Measurements from ENCODE around the gene MRPL41. TPM values are rescaled to one million over a fixed set of nuclear protein-coding genes. Genes with fewer than 3 reads are reported as not detected.

MRPL41 gene
- 57.4 TPM for polyA plus RNA-seq (2013, experiment 1 of 2)
- 58.2 TPM for polyA plus RNA-seq (2013, experiment 2 of 2)

DNA sequence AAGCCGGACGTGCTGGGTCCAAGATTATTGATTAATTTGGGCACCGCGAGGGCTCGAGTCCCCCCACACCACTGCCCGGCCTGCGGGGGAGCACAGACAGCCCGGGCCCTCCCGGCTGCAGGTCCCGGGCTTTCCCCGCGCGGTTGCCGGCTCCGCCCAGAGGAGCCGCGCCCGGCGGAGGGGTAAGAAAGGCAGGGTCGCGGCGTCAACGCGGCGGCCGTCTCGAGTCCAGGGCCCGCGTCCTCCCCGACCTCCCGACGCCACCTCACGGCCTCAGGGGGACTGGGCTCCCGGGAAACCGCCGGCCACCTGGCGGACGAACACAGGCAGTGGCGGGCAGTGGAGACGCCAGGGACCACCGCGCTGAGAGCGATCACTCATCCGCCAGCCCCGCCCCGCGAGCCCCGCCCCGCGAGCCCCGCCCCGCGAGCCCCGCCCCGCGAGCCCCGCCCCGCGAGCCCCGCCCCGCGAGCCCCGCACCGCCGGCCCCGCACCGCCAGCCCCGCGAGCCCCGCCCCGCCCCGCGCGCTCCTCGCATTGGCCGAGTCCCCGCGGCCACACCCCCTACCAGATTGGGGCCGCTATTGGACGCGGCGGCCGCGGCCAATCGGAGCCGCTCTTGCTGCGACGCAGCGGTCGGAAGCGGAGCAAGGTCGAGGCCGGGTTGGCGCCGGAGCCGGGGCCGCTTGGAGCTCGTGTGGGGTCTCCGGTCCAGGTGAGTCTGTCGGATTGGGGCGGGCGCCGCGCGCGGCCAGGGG lies at the start of gene MRPL41:
MRPL41 (plus strand) TSS at position 616 of the 758 bp plus-strand sequence. CDS start 203 bp downstream, outside the sequence.
- peak within 1 kb of the TSS; percentile 90 for H4K8ac ChIP-seq (ENCODE audit: low read length)
- peak within 1 kb of the TSS in 1 of 2 experiments; percentile 67 for H2BK12ac ChIP-seq (ENCODE audit: low read length in 2 of 2)
- H2BK120ac ChIP-seq (ENCODE audit: low read depth, low read length) = peak within 1 kb of the TSS; percentile 96
- H3K23ac ChIP-seq (ENCODE audit: low read length in 2 of 2) = peak within 1 kb of the TSS in 1 of 2 experiments; percentile 65
- no peak within 1 kb of the TSS for H2AK5ac ChIP-seq (ENCODE audit: low read length, severe bottlenecking)
- peak within 1 kb of the TSS; percentile 46 for H2AFZ ChIP-seq (ENCODE audit: low read depth, low read length)
- peak within 1 kb of the TSS; percentile 87 to 96 for H3K4me3 ChIP-seq (ENCODE audit: insufficient read depth in 1 of 2, low read depth in 1 of 2, low read length in 2 of 2)
- 0% methylated on average over 48 of the region's 106 CpGs for WGBS
- peak within 1 kb of the TSS; percentile 84 for H3K18ac ChIP-seq (ENCODE audit: low read depth in 1 of 2, low read length in 2 of 2)
- peak within 1 kb of the TSS; percentile 93 for H3K9ac ChIP-seq (ENCODE audit: low read length)
- H3K36me3 ChIP-seq (ENCODE audit: control insufficient read depth in 1 of 2, insufficient read depth in 2 of 2, low read depth in 1 of 2, low read length in 2 of 2) = peaks cover 24 to 43% of the 10 kb centered on the region in 2 experiments
- peak within 1 kb of the TSS; percentile 95 for H3K4me2 ChIP-seq (ENCODE audit: low read length, poor library complexity, severe bottlenecking)
- peaks cover 15% of the 10 kb centered on the region for H3K79me1 ChIP-seq (replicated peaks; ENCODE audit: low read length, poor library complexity, severe bottlenecking)
- H3K27me3 ChIP-seq (ENCODE audit: control insufficient read depth in 1 of 2, insufficient read depth in 1 of 2, low read length in 2 of 2) = no peaks in the 10 kb centered on the region
- no peak within 1 kb of the TSS for H2BK5ac ChIP-seq (ENCODE audit: low read depth, low read length, poor library complexity, severe bottlenecking)
- peaks cover 15% of the 10 kb centered on the region for H3K4me1 ChIP-seq (ENCODE audit: control insufficient read depth, insufficient read depth, low read depth, low read length)
- peak within 1 kb of the TSS; percentile 67 to 90 for H3K4ac ChIP-seq (ENCODE audit: low read depth in 1 of 2, low read length in 2 of 2)
- peak within 1 kb of the TSS; percentile 37 for H3K27ac ChIP-seq (ENCODE audit: low read length, poor library complexity, severe bottlenecking)
- H2BK15ac ChIP-seq (ENCODE audit: low read depth, poor library complexity, severe bottlenecking) = peak within 1 kb of the TSS; percentile 76
- peak; percentile 89 for DNase-seq
- H3K14ac ChIP-seq (ENCODE audit: low read length in 2 of 2) = peak within 1 kb of the TSS in 1 of 2 experiments; percentile 89
- peak within 1 kb of the TSS; percentile 92 for H4K91ac ChIP-seq (ENCODE audit: low read length)
- H3K9me3 ChIP-seq (ENCODE audit: control insufficient read depth, low read length) = no peaks in the 10 kb centered on the region

GRCh38 chr9:137502008-137502911 lies 49.4 kb upstream of the MRPL41 start:
- no peak for DNase-seq
- Histone ChIP-seq H3K9me3 (ENCODE audit: control insufficient read depth, low read length) (no peaks in the 10 kb centered on the region), H2BK15ac (ENCODE audit: low read depth, poor library complexity, severe bottlenecking) (no peak overlapping the region), H3K36me3 (ENCODE audit: control insufficient read depth in 1 of 2, insufficient read depth in 2 of 2, low read depth in 1 of 2, low read length in 2 of 2) (peaks cover 0 to 8% of the 10 kb centered on the region in 2 experiments), H3K27ac (ENCODE audit: low read length, poor library complexity, severe bottlenecking) (no peak overlapping the region), H2AK5ac (ENCODE audit: low read length, severe bottlenecking) (no peak overlapping the region), H2BK12ac (ENCODE audit: low read length in 2 of 2) (no peak overlapping the region), H3K79me1 (replicated peaks; ENCODE audit: low read length, poor library complexity, severe bottlenecking) (no peaks in the 10 kb centered on the region), H4K91ac (ENCODE audit: low read length) (no peak overlapping the region), H3K23ac (ENCODE audit: low read length in 2 of 2) (no peak overlapping the region), H3K9ac (ENCODE audit: low read length) (no peak overlapping the region), H2AFZ (ENCODE audit: low read depth, low read length) (no peak overlapping the region), H3K4me1 (ENCODE audit: control insufficient read depth, insufficient read depth, low read depth, low read length) (peaks cover 4% of the 10 kb centered on the region), H3K14ac (ENCODE audit: low read length in 2 of 2) (no peak overlapping the region), H4K8ac (ENCODE audit: low read length) (no peak overlapping the region), H3K18ac (ENCODE audit: low read depth in 1 of 2, low read length in 2 of 2) (no peak overlapping the region), H3K4me2 (ENCODE audit: low read length, poor library complexity, severe bottlenecking) (no peak overlapping the region), H3K27me3 (ENCODE audit: control insufficient read depth in 1 of 2, insufficient read depth in 1 of 2, low read length in 2 of 2) (no peaks in the 10 kb centered on the region), H3K4ac (ENCODE audit: low read depth in 1 of 2, low read length in 2 of 2) (no peak overlapping the region), H2BK5ac (ENCODE audit: low read depth, low read length, poor library complexity, severe bottlenecking) (no peak overlapping the region), H2BK120ac (ENCODE audit: low read depth, low read length) (no peak overlapping the region), H3K4me3 (ENCODE audit: insufficient read depth in 1 of 2, low read depth in 1 of 2, low read length in 2 of 2) (no peak overlapping the region)
- 89% methylated on average over 18 of the region's 36 CpGs for WGBS

- Histone ChIP-seq H3K9me3 (ENCODE audit: control insufficient read depth, low read length) (peaks cover 1% of the 10 kb centered on the region), H2BK12ac (ENCODE audit: low read length in 2 of 2) (no peak overlapping the region), H2AFZ (ENCODE audit: low read depth, low read length) (no peak overlapping the region), H3K4ac (ENCODE audit: low read depth in 1 of 2, low read length in 2 of 2) (no peak overlapping the region), H3K4me3 (ENCODE audit: insufficient read depth in 1 of 2, low read depth in 1 of 2, low read length in 2 of 2) (no peak overlapping the region), H3K4me1 (ENCODE audit: control insufficient read depth, insufficient read depth, low read depth, low read length) (peaks cover 4% of the 10 kb centered on the region), H3K14ac (ENCODE audit: low read length in 2 of 2) (no peak overlapping the region), H3K27me3 (ENCODE audit: control insufficient read depth in 1 of 2, insufficient read depth in 1 of 2, low read length in 2 of 2) (no peaks in the 10 kb centered on the region), H3K36me3 (ENCODE audit: control insufficient read depth in 1 of 2, insufficient read depth in 2 of 2, low read depth in 1 of 2, low read length in 2 of 2) (peaks cover 4 to 6% of the 10 kb centered on the region in 2 experiments), H4K91ac (ENCODE audit: low read length) (no peak overlapping the region), H3K9ac (ENCODE audit: low read length) (no peak overlapping the region), H3K23ac (ENCODE audit: low read length in 2 of 2) (no peak overlapping the region), H2AK5ac (ENCODE audit: low read length, severe bottlenecking) (no peak overlapping the region), H2BK5ac (ENCODE audit: low read depth, low read length, poor library complexity, severe bottlenecking) (no peak overlapping the region), H4K8ac (ENCODE audit: low read length) (no peak overlapping the region), H3K79me1 (replicated peaks; ENCODE audit: low read length, poor library complexity, severe bottlenecking) (no peaks in the 10 kb centered on the region), H3K4me2 (ENCODE audit: low read length, poor library complexity, severe bottlenecking) (no peak overlapping the region), H3K18ac (ENCODE audit: low read depth in 1 of 2, low read length in 2 of 2) (no peak overlapping the region), H3K27ac (ENCODE audit: low read length, poor library complexity, severe bottlenecking) (no peak overlapping the region), H2BK120ac (ENCODE audit: low read depth, low read length) (no peak overlapping the region), H2BK15ac (ENCODE audit: low read depth, poor library complexity, severe bottlenecking) (no peak overlapping the region)
- no peak for DNase-seq
- 89% methylated on average over 7 of the region's 7 CpGs for WGBS
Observed at GRCh38 chr9:137504432-137504777, 47.3 kb upstream of the MRPL41 start.
